OCI-LY7 (cell line): ENCODE results near the gene ANKUB1.

Experiments
- EZH2phosphoT487 ChIP-seq: fragments of 200-600 bp; sonication (generic); IDR thresholded peaks from 2 replicates; pipeline ENCODE4 v1.6.1; 2018; ENCODE audit warnings: low read depth, borderline replicate concordance, mild to moderate bottlenecking, mixed run types, antibody characterized with exemption, low read length, moderate library complexity, mixed read lengths
- TF ChIP-seq, protein P1 (sequence below): fragments of 200-600 bp; sonication (generic); conservative IDR thresholded peaks from 2 replicates; pipeline ENCODE4 v1.5.1; 2014; ENCODE audit warnings: mild to moderate bottlenecking, antibody characterized with exemption, low read length, moderate library complexity, mixed read lengths

DNA sequence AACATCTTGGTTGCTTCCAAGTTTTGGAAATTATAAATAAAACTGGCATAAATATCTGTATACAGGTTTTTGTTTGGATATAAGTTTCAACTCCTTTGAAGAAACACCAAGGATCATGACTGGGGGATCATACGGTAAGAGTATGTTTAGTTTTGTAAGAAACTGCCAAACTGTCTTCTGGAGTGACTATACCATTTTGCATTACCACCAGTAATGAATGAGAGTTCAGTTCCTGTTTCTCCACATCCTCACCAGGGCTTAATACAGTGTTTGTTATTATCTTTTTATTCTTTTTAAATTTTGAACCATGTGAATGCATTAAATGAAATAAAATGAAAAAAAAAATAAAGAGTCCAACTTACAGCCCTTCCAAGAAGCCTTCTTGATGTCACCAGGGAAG, 3.7 kb upstream of the ANKUB1 start:
- TF ChIP-seq, protein P1, sequence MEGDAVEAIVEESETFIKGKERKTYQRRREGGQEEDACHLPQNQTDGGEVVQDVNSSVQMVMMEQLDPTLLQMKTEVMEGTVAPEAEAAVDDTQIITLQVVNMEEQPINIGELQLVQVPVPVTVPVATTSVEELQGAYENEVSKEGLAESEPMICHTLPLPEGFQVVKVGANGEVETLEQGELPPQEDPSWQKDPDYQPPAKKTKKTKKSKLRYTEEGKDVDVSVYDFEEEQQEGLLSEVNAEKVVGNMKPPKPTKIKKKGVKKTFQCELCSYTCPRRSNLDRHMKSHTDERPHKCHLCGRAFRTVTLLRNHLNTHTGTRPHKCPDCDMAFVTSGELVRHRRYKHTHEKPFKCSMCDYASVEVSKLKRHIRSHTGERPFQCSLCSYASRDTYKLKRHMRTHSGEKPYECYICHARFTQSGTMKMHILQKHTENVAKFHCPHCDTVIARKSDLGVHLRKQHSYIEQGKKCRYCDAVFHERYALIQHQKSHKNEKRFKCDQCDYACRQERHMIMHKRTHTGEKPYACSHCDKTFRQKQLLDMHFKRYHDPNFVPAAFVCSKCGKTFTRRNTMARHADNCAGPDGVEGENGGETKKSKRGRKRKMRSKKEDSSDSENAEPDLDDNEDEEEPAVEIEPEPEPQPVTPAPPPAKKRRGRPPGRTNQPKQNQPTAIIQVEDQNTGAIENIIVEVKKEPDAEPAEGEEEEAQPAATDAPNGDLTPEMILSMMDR, result no peak
- TF ChIP-seq EZH2phosphoT487, result no peak
